HG03196 (cell line): ENCODE measurements around the gene ADAMTS17.

Experiments
- ATAC-seq: cut with Tn5 transposase; IDR thresholded peaks from one replicate; pipeline ENCODE4 v1.9.1; 2021; ENCODE audit not compliant: unreplicated experiment

The ADAMTS17 gene

DNA sequence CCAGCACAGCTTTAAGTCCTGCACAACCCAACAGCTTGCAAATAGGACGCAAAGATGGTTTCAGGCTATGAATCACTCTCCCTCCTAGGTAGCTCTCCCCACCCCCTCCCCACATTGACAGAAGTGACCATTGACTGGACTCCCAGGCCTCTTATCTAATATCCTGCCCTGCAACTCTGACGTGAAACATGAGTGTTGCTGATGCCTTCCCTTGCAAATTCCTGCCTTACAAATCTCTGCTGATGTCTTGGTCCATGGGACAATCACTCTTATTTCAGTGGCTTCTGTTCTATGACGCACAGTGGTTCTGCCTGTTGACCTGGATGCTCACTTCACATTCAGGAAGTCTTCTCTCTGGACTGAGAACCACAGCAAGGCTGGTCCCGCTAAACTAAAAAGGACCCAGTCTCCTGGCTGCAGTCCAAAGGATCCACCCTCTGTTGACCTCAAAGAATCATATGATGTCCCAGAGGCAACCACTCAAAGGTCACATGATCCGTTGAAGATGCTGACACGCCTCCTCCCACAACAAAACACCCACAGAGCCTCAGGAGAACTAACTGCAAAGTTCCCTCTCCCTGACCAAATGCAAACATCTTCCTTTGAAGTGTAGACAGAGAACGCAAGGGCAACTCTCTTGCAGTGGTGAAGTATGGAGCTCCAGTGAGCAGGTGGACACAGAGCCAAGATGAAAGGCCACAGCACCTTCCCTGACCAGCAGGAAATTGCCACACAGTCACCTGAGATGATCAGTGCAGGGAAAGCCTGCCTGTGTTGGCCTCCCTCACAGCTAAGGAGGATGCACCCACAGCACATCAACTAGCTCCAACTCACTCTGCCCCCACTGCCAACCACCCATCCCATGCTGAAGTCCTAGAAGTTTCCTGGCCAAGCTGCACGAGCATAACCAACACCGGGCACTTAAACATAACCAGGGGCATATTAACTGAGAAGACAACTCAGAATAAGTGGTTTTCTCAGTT lies 112.3 kb downstream of the ADAMTS17 start:
- ATAC-seq: no peak

- no peak for ATAC-seq
Measured at GRCh38 chr15:100227781-100228180, 114.0 kb downstream of the ADAMTS17 start.

DNA sequence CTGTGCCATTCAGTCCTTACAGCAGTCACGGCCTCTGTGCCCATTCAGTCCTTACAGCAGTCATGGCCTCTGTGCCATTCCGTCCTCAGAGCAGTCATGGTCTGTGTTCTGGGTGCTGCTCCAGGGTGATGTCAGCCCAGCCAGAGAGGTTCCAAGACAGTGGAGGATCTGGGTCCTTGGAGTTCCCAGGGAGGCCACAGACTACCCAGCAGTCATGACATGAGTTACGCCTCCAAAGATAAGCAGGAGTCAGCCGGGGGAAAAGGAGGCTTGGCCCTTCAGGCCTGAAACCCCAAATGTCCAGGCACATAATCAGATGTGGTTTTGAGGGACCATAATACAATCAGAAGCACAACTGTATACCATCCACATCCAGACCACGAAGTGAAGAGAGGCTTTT lies 115.7 kb downstream of the ADAMTS17 start:
- no peak for ATAC-seq

DNA sequence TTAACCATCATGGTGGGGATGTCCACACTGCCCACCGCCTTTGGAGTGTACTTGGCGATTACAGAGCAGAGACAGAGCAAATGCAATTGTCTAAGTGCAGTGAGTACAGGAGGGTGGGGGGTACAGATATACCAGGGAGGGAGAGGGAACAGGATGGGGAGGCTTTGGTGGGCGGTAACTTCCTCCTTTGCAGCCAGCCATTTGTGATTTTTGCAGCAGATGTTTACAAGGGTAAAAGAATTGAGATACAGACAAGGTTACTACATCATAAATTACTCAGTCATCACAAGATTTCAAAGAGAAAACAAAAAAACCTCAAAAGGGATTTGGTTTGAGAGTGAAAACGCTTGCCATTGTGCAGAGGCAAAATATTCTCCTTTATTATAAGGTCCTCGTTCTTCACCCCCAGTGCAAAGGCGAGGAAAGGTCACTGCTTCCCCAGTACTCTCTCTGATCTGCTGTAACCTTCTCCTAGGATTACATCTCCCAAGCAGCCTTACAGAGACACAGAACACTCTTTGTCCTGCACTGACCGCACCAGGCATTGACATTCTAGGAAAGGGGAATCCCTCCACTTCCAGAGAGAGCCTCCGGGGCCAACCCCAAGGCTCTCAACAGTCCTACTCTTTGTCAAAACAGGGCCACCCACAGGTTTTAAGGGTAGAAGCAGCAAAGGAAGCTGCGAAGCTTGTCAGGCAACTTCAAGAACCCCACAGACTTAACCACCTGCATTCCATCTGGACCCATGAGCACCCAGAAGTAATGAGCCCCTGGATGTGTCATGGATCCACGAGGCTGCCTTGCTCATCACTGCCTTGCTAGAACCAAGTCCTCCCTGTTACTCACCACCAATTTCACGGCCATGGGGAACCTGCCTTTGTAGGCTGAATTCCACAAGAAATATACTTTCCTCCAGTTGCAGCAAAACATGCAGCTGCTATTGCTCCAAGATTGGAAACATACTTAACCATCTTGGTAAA lies 117.3 kb downstream of the ADAMTS17 start:
- no peak for ATAC-seq

DNA sequence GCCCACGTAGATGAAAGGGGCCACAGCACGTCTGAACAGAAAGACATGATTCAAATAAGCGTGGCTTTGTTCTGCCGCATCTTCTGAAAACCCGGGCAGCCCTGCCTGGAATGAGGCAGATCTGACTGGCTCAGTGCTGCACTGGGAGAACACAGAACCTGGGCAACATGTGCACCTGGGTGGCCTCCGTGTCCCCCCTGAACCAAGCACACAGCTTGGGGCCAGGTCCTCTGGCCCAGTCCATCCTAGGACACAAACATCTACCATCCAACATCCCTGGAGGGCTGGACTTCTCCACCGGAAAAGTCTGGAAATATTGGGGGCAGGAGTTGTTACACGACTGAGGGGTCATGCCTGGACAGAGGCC lies 119.4 kb downstream of the ADAMTS17 start:
- no peak for ATAC-seq

DNA sequence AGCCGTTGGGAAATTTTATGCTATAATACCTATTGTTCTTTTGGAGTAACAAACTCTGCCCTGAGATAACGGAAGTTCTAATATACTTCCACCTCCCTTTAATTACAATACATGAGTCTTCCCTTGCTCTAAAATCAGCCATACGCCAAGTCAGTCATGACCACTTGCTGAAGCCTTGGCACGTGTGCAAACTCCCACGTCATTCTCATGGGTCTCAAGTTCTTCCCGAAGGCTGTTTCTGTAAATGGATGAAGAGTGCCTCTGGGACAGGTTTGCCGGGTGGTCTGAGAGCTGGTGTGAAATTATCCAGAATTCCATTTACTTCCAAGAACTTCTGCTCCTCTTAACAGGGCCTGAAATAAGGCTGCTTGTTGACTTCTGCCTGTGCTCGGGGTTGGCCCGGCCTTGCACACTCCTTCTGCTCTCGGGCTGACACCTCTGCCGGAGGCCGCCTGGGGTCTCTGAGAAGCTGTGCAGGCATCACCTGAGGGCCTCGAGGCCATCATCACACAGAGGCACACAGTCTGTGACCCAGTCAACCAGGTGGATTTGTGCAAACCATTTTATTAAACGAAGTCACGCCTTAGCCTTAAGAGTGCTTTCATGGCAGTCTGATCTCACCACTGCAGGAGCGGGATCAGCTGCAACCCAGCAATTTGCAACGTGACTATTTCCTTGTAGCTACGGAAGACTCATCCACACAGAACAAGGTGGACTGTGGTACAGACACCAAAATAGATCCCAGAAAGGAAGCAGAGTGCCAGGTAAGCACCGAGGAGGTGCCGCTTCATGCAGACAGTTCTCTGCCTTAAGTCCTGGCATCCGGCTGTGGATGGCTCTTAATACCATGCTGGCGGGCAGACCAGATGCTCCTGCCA lies 120.1 kb downstream of the ADAMTS17 start:
- ATAC-seq: no peak

DNA sequence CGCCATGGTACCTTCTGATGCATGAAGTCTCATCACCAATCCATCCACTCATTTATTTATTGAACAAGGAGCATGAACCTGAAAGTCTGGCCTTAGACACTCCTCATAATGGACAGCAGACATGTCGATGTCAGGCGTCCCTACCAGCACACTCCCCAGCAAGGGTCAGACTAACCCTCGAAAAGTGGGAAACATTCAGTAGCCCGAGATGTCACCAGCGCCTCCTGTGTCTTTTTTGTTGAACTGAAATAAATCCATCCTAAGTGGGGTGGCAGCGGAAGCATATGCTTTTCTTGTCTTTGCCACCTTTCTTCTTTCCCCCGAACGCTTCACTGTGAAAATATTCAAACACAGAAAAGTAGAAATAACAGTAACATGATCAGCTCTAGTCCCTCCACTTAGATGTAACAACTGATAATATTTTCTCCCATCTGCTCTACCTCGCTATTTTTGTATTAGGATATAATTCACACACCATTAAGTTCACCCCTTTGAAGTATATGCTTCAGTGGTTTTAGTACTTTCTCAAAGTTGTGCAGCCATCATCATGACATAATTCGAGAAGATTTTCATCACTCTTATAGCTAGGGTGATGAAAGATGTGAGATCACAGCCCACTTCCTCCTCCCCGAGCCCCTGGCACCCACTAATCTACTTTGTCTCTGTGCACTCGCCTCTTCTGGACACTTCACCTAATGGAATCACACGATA lies 121.6 kb downstream of the ADAMTS17 start:
- no peak for ATAC-seq

DNA sequence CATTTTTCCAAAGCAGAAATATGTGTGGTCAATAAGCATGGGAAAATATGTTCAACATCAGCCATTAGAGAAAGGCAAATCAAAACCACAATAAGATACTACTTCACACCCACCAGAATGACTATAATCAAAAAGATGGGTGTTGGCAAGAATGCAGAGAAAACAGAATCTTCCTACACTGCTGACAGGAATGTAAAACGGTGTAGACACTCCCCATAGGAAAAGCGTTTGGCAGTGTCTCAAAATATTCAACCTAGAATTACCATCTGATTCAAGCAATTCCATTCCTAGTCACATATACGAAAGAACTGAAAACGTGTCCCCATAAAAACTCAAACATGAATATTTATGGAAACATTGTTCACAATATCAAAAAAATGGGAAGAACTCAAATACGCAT lies 123.3 kb downstream of the ADAMTS17 start:
- no peak for ATAC-seq

DNA sequence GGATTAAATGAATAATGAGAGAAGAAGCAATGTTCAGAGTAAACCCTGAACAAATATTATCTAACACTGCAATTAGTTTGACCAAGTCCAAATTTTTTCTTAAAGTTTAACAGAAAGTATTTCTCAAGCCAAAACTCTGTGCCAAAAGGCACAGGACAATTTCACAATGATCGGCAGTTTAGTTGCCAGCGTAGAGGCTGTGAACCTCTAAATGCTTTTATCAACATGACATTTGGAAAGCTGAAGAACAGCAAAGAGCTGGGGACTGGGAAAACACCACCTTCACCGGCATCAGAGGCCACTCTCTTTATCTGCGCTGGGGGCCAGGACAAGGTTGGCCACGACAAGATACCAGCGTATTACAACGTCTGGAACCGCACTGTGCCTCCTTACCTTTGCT lies 125.6 kb downstream of the ADAMTS17 start:
- ATAC-seq: no peak

DNA sequence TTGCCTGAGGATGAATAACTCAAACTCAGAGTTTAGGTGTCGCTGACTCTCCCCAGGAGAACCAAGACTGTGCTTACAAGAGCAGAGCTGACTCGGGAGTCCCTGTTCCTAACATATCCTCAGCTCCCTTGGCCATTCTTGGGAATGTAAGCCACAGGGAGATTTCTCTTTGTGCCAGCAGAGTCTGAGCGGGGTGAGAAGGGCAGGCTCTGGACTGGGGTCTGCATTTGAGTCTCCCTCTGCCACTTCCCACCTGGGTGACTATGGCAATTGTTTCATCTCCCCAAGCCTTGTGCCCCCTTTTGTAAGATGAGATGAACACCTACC lies 126.0 kb downstream of the ADAMTS17 start:
- ATAC-seq: no peak

DNA sequence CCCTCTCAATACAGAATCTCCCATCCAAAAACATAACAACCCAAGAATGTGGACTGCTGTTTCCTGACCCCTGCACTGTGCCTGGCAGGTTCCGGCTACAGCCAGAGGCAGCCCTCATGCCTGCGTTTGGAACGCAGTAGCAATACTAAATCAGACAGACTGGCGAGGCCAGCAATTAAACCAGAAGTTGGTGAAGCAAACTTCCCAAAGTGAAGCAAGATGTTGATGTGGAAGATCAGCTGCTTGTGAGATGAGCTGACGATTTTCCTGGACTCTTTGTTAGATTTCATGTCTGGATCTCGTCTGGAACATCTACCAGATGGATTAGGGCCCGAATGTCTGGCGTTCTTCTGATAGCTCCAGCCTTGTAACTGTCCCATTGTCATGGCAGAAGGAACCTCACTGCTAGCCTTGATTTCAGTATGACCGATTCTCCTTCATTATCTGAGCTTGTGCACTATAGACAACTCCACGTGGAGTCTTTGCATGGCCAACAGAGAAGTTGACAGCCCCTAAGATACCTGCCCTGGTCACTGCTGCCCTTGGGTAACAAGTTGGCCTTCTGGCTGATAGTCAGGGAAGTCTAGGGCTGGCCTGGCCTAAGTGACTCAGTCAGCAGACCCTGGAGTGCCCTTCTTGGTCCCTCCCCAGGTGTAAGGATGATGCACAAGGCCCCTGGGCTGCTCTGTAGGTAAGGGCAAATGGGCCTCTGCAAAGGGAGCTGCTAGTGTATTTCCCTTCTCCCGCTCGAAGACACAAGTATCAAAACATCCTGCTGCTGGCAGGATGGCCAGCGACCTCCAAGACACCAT lies 126.5 kb downstream of the ADAMTS17 start:
- ATAC-seq: no peak

GRCh38 chr15:100211855-100212850 lies 129.6 kb downstream of the ADAMTS17 start:
- ATAC-seq: no peak

DNA sequence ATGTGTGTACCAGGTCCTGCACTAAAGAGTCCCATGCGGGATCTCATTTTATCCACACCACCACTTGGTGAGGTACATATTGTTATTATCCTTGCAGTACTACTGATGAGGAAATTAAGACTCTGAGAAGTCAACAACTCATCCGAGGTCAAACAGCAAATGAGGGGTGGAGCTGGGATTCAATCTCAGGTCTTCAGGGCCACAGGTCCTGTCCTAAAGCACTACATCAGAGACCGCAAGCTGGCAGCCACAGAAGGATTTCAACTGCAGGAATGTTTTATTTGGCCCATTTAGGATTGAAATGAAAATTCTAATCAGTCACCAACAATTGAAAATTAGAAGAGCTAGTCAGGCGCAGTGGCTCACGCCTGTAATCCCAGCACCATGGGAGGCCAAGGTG lies 131.4 kb downstream of the ADAMTS17 start:
- ATAC-seq: no peak

- ATAC-seq: no peak
Measured at GRCh38 chr15:100208921-100209603, 132.7 kb downstream of the ADAMTS17 start.

GRCh38 chr15:100207053-100207452 lies 134.7 kb downstream of the ADAMTS17 start:
- ATAC-seq: no peak

- ATAC-seq: no peak
Measured at GRCh38 chr15:100206643-100207042, 135.1 kb downstream of the ADAMTS17 start.

GRCh38 chr15:100205549-100206295 lies 136.1 kb downstream of the ADAMTS17 start:
- ATAC-seq: no peak
